ENCODE data around the gene TP53BP2. TPM values are rescaled to one million over a fixed set of nuclear protein-coding genes. Genes with fewer than 3 reads are reported as not detected.

Gene TP53BP2
- total RNA-seq, 1 donor from 2014 or later = 59.2 TPM

DNA sequence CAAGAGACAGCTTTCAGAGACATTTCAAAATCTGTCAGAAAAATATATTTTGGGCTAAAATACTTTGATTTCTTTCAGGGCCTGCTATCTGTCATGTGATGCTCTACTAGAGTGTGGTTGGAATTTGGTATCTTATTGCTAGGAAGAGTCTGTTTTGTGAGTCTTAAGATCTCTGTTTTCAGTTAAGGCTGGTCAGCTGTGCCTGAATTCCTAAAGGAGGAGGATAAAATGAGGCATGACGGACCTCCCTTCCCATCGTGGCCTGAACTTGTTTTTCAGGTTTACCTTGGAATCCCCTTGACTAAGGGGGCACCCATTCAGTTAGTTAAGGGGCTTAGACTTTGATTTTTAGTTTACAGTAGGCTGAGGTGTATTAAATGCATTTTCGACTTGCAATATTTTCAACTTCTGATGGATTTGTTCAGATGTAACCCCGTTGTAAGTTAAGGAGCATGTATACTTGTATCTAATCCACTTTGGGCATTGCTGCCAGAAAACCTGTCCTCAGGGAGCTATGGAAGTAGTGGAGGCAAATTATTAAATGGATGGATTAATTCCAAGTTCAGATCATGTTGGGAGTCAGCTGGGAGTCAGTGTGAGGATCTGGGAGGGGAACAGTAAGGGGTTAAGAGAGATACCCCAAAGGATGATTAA is 115.1 kb downstream of the TP53BP2 start:
- peak overlapping the region; percentile 20 for H3K27ac Mint-ChIP-seq
- no peak for DNase-seq (ENCODE audit: low spot score, unreplicated experiment)
- H3K4me3 Mint-ChIP-seq (ENCODE audit: low read depth) = no peak overlapping the region
- H3K9me3 Mint-ChIP-seq (ENCODE audit: low read depth) = peaks cover 3% of the 10 kb centered on the region
- TF ChIP-seq, protein P1, sequence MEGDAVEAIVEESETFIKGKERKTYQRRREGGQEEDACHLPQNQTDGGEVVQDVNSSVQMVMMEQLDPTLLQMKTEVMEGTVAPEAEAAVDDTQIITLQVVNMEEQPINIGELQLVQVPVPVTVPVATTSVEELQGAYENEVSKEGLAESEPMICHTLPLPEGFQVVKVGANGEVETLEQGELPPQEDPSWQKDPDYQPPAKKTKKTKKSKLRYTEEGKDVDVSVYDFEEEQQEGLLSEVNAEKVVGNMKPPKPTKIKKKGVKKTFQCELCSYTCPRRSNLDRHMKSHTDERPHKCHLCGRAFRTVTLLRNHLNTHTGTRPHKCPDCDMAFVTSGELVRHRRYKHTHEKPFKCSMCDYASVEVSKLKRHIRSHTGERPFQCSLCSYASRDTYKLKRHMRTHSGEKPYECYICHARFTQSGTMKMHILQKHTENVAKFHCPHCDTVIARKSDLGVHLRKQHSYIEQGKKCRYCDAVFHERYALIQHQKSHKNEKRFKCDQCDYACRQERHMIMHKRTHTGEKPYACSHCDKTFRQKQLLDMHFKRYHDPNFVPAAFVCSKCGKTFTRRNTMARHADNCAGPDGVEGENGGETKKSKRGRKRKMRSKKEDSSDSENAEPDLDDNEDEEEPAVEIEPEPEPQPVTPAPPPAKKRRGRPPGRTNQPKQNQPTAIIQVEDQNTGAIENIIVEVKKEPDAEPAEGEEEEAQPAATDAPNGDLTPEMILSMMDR (IDR thresholded peaks at IDR 0.05; ENCODE audit: unreplicated experiment) = no peak
- peaks cover 81% of the 10 kb centered on the region for H3K27me3 Mint-ChIP-seq
- peaks cover 2% of the 10 kb centered on the region for H3K36me3 Mint-ChIP-seq (ENCODE audit: insufficient read depth)
- H3K4me1 Mint-ChIP-seq (ENCODE audit: low read depth) = peaks cover 34% of the 10 kb centered on the region

DNA sequence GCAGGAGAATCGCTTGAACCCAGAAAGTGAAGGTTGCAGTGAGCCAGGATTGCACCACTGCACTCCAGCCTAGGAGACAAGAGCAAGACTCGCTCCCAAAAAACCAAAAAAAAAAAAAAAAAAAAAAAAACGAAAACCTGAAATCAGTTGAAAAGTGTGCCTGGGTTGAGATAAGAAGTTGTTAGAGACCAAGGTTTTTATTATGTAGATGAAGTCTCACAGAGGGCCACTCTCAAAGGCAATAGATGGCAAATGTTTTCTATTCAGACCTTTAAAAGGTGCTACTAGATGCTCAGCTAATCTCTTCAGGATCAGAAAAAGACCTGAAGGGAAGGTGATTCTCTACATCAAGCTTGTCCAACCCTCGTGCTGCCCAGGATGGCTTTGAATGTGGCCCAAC is 115.8 kb downstream of the TP53BP2 start:
- Mint-ChIP-seq H3K4me1 (ENCODE audit: low read depth) (peaks cover 34% of the 10 kb centered on the region), H3K4me3 (ENCODE audit: low read depth) (no peak overlapping the region), H3K9me3 (ENCODE audit: low read depth) (peaks cover 3% of the 10 kb centered on the region), H3K27ac (no peak overlapping the region), H3K36me3 (ENCODE audit: insufficient read depth) (peaks cover 2% of the 10 kb centered on the region), H3K27me3 (peaks cover 85% of the 10 kb centered on the region)
- TF ChIP-seq, protein P1 (IDR thresholded peaks at IDR 0.05; ENCODE audit: unreplicated experiment) = no peak
- no peak for DNase-seq (ENCODE audit: low spot score, unreplicated experiment)

Other genes with a start within 250 kb of the TP53BP2 start
- gene CAPN8, start 180.2 kb downstream of the TP53BP2 start, total RNA-seq = 1.3 and 2.2 TPM in 2 replicates
- gene CAPN2, start 133.4 kb downstream of the TP53BP2 start, total RNA-seq = 20.3 and 33.8 TPM in 2 replicates

Data from progenitor cell of endocrine pancreas (in vitro differentiated cells).